ENCODE results near the gene SAC3D1.

DNA sequence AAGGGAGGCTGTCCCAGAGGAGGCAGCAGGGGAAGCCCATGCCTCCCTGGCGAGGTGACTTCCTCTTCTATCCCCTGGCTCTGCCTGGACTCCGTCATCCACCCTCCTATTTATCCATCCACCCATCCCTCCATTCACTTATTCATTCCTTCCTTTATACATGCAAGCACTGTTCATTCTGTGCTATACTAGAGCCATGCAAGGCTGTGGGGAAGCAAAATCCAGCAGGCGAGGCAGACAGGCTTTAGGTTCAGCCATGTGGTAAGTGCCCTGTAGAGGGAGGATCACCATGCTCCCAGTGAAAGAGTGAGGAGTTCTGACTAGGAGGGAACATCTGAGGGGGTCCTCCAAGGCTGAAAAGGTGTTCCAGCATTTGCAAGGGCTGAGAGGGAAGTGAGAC lies 18.5 kb downstream of the SAC3D1 start:
- no peak for TF ChIP-seq EZH2 (IDR thresholded peaks at IDR 0.05; ENCODE audit: low read length, missing control alignments)
- TF ChIP-seq, protein P1, sequence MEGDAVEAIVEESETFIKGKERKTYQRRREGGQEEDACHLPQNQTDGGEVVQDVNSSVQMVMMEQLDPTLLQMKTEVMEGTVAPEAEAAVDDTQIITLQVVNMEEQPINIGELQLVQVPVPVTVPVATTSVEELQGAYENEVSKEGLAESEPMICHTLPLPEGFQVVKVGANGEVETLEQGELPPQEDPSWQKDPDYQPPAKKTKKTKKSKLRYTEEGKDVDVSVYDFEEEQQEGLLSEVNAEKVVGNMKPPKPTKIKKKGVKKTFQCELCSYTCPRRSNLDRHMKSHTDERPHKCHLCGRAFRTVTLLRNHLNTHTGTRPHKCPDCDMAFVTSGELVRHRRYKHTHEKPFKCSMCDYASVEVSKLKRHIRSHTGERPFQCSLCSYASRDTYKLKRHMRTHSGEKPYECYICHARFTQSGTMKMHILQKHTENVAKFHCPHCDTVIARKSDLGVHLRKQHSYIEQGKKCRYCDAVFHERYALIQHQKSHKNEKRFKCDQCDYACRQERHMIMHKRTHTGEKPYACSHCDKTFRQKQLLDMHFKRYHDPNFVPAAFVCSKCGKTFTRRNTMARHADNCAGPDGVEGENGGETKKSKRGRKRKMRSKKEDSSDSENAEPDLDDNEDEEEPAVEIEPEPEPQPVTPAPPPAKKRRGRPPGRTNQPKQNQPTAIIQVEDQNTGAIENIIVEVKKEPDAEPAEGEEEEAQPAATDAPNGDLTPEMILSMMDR (conservative IDR thresholded peaks at IDR 0.05 in 1 of 2, IDR thresholded peaks at IDR 0.05 in 1 of 2; ENCODE audit: low read depth in 1 of 2, low read length in 2 of 2): no peak

Measured in fibroblast of lung (primary cell).